Measurements from ENCODE around the gene DKC1.

- TF ChIP-seq CTCF (IDR thresholded peaks at IDR 0.05) (no peak), POLR2AphosphoS5 (IDR thresholded peaks at IDR 0.05; ENCODE audit: low read depth, low read length) (no peak), REST (IDR thresholded peaks at IDR 0.05; ENCODE audit: insufficient read depth in 1 of 2, low read depth in 2 of 2, low read length in 1 of 2) (no peak), TCF7L2 (IDR thresholded peaks at IDR 0.05; ENCODE audit: low read depth, low read length) (no peak)
Observed at GRCh38 chrX:154809939-154810665, 47.4 kb downstream of the DKC1 start.

All from Panc1 (cell line).